Heart left ventricle (tissue), 13 donors: Measurements from ENCODE around the gene IL17RA.

Source experiments
- POLR2A ChIP-seq, 2 donors: fragments of 450-650 bp; IDR thresholded peaks; one replicate each; pipeline ENCODE4 v1.6.1; 2017; ENCODE audit warnings: antibody characterized with exemption in 2 of 2, mild to moderate bottlenecking in 2 of 2, moderate library complexity in 2 of 2
- TF ChIP-seq, protein P1 (sequence below), 12 donors: fragments of 200-600 bp; sonication (generic) in 4 of 12; IDR thresholded peaks; one replicate each; pipeline versions ENCODE4 v1.5.0 to v1.8.0; 2018 to 2022; ENCODE audit warnings: antibody characterized with exemption in 12 of 12, mild to moderate bottlenecking in 5 of 12
- donor health status: ischemic (EF 13 %, LVEDD 7.1; RV severe dilation, severe dysfunction).
- donor health status: DM: no; HTN: yes; CAD: no.
- donor health status: DM: no; HTN: no; CAD: no.
- donor health status: ischemic (EF 25% LVEDD 6.9; RV normal size, moderate dysfunction).
- donor health status: ischemic (EF 25% LVEDD 5.7; RV mildly dilated, moderate dysfunction).
- donor health status: ischemic (EF 35%, LVEDD 5.7; RV mildly dilated, moderate dysfunction).
- donor health status: nonischemic (EF 11% LVEDD 7.7; RV severe dilation, severe dysfunction).
- donor health status: DM: yes; HTN: yes; CAD: no.
- donor health status: PGD.
- donor health status: ischemic (EF 29% LVEDD 5.4; RV normal size, mild dysfunction).
- donor health status: nonischemic (EF 23%, LVEDD 6.1; RV moderate dilation, normal function).

DNA sequence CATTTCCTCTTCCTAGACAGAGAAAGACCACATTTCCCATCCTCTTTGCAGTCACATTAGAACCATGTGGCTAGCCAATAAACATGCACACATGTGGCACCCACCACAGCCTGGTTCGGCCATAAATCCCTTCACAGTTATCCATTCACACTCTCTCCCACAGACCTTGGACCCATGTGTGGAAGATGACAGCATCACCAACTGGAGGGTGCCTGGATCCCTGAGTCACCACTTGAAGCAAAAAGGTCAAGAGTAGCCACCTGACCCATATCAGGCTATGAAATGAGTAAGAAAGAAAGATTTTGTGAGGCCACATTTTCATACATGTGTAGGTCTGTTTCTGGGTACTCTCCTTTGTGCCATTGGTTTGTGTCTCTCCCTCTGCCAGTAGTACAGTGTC is 45.4 kb downstream of the IL17RA start:
- TF ChIP-seq POLR2A (IDR thresholded peaks at IDR 0.05) = no peak
- TF ChIP-seq, protein P1, sequence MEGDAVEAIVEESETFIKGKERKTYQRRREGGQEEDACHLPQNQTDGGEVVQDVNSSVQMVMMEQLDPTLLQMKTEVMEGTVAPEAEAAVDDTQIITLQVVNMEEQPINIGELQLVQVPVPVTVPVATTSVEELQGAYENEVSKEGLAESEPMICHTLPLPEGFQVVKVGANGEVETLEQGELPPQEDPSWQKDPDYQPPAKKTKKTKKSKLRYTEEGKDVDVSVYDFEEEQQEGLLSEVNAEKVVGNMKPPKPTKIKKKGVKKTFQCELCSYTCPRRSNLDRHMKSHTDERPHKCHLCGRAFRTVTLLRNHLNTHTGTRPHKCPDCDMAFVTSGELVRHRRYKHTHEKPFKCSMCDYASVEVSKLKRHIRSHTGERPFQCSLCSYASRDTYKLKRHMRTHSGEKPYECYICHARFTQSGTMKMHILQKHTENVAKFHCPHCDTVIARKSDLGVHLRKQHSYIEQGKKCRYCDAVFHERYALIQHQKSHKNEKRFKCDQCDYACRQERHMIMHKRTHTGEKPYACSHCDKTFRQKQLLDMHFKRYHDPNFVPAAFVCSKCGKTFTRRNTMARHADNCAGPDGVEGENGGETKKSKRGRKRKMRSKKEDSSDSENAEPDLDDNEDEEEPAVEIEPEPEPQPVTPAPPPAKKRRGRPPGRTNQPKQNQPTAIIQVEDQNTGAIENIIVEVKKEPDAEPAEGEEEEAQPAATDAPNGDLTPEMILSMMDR (IDR thresholded peaks at IDR 0.05) = no peak
